ENCODE results near the gene PDE10A. TPM values are rescaled to one million over a fixed set of nuclear protein-coding genes. Genes with fewer than 3 reads are reported as not detected.

The PDE10A gene
- total RNA-seq, 1 experiment from 2014 or later, result 3.1 TPM

DNA sequence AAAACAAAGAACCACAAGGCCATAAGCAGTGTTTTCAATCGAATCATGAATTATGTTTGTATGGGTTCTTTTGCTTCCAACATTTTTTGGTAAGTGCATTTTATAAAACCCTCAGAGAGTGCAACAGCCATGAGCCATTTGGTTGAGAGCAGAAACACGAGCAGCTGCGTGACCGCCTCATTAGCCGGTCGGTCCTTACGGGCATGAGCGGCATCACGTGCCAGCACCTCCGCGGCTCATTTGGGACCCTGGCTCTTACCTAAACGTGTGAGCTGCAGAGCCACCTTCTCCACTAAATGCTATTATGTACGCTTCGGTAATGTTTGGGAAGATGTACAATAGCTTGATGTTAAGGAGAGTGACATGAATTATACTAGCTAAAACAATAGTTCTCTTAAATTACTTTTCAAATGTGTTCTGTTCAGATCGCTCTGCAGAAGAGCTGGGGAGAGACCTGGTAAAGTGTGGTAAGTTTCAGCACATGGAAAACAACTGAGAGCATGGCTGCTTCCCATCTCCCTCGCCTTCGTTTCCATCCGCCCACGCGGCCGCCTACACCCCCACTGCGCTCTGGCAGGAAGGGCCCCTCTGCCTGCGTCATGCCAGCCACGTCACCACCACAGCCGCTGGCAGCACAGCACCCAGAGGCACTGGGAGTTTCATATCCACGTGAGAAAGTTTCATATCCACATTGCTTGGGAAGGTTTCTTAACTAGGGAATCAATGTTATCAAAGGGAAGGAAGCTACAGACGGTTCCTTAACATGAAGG lies 23.7 kb upstream of the PDE10A start:
- H3K36me3 Mint-ChIP-seq, result no peaks in the 10 kb centered on the region
- no peak overlapping the region for H3K27ac Mint-ChIP-seq
- no peak for DNase-seq (ENCODE audit: low spot score)
- POLR2A ChIA-PET, result interaction anchor here (0.6 kb wide), 1 partner anchor 18 kb away, joined by 3 read pairs; no protein-coding TSS in a partner anchor
- TF ChIP-seq, protein P1, sequence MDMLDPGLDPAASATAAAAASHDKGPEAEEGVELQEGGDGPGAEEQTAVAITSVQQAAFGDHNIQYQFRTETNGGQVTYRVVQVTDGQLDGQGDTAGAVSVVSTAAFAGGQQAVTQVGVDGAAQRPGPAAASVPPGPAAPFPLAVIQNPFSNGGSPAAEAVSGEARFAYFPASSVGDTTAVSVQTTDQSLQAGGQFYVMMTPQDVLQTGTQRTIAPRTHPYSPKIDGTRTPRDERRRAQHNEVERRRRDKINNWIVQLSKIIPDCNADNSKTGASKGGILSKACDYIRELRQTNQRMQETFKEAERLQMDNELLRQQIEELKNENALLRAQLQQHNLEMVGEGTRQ (CRISPR knock-in tag; IDR thresholded peaks at IDR 0.05), result no peak
- TF ChIP-seq, protein P2, sequence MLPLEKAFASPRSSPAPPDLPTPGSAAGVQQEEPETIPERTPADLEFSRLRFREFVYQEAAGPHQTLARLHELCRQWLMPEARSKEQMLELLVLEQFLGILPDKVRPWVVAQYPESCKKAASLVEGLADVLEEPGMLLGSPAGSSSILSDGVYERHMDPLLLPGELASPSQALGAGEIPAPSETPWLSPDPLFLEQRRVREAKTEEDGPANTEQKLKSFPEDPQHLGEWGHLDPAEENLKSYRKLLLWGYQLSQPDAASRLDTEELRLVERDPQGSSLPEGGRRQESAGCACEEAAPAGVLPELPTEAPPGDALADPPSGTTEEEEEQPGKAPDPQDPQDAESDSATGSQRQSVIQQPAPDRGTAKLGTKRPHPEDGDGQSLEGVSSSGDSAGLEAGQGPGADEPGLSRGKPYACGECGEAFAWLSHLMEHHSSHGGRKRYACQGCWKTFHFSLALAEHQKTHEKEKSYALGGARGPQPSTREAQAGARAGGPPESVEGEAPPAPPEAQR (CRISPR knock-in tag; IDR thresholded peaks at IDR 0.05), result no peak
- TF ChIP-seq RELA (CRISPR knock-in tag; IDR thresholded peaks at IDR 0.05; ENCODE audit: borderline replicate concordance) (no peak), MXD4 (CRISPR knock-in tag; IDR thresholded peaks at IDR 0.05; ENCODE audit: borderline replicate concordance) (no peak), ZNF416 (CRISPR knock-in tag; IDR thresholded peaks at IDR 0.05) (no peak), JUN (CRISPR knock-in tag; IDR thresholded peaks at IDR 0.05) (no peak), ZNF263 (CRISPR knock-in tag; IDR thresholded peaks at IDR 0.05; ENCODE audit: low read depth) (no peak), NR1H2 (CRISPR knock-in tag; IDR thresholded peaks at IDR 0.05) (no peak), KAT7 (CRISPR knock-in tag; IDR thresholded peaks at IDR 0.05; ENCODE audit: borderline replicate concordance) (no peak), ELF4 (CRISPR knock-in tag; IDR thresholded peaks at IDR 0.05; ENCODE audit: low read depth) (no peak), PRRX2 (CRISPR knock-in tag; IDR thresholded peaks at IDR 0.05) (no peak), JAZF1 (CRISPR knock-in tag; IDR thresholded peaks at IDR 0.05) (no peak), ZNF671 (CRISPR knock-in tag; IDR thresholded peaks at IDR 0.05) (no peak), SMAD3 (CRISPR knock-in tag; IDR thresholded peaks at IDR 0.05; ENCODE audit: borderline replicate concordance) (no peak)
- TF ChIP-seq, protein P3, sequence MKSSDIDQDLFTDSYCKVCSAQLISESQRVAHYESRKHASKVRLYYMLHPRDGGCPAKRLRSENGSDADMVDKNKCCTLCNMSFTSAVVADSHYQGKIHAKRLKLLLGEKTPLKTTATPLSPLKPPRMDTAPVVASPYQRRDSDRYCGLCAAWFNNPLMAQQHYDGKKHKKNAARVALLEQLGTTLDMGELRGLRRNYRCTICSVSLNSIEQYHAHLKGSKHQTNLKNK (CRISPR knock-in tag; IDR thresholded peaks at IDR 0.05), result no peak
- TF ChIP-seq, protein P4, sequence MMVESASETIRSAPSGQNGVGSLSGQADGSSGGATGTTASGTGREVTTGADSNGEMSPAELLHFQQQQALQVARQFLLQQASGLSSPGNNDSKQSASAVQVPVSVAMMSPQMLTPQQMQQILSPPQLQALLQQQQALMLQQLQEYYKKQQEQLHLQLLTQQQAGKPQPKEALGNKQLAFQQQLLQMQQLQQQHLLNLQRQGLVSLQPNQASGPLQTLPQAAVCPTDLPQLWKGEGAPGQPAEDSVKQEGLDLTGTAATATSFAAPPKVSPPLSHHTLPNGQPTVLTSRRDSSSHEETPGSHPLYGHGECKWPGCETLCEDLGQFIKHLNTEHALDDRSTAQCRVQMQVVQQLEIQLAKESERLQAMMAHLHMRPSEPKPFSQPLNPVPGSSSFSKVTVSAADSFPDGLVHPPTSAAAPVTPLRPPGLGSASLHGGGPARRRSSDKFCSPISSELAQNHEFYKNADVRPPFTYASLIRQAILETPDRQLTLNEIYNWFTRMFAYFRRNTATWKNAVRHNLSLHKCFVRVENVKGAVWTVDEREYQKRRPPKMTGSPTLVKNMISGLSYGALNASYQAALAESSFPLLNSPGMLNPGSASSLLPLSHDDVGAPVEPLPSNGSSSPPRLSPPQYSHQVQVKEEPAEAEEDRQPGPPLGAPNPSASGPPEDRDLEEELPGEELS (CRISPR knock-in tag; IDR thresholded peaks at IDR 0.05), result no peak
- TF ChIP-seq, protein P5, sequence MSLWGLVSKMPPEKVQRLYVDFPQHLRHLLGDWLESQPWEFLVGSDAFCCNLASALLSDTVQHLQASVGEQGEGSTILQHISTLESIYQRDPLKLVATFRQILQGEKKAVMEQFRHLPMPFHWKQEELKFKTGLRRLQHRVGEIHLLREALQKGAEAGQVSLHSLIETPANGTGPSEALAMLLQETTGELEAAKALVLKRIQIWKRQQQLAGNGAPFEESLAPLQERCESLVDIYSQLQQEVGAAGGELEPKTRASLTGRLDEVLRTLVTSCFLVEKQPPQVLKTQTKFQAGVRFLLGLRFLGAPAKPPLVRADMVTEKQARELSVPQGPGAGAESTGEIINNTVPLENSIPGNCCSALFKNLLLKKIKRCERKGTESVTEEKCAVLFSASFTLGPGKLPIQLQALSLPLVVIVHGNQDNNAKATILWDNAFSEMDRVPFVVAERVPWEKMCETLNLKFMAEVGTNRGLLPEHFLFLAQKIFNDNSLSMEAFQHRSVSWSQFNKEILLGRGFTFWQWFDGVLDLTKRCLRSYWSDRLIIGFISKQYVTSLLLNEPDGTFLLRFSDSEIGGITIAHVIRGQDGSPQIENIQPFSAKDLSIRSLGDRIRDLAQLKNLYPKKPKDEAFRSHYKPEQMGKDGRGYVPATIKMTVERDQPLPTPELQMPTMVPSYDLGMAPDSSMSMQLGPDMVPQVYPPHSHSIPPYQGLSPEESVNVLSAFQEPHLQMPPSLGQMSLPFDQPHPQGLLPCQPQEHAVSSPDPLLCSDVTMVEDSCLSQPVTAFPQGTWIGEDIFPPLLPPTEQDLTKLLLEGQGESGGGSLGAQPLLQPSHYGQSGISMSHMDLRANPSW (CRISPR knock-in tag; conservative IDR thresholded peaks at IDR 0.05; ENCODE audit: low read depth), result no peak
- TF ChIP-seq, protein P6, sequence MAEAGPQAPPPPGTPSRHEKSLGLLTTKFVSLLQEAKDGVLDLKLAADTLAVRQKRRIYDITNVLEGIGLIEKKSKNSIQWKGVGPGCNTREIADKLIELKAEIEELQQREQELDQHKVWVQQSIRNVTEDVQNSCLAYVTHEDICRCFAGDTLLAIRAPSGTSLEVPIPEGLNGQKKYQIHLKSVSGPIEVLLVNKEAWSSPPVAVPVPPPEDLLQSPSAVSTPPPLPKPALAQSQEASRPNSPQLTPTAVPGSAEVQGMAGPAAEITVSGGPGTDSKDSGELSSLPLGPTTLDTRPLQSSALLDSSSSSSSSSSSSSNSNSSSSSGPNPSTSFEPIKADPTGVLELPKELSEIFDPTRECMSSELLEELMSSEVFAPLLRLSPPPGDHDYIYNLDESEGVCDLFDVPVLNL (CRISPR knock-in tag; IDR thresholded peaks at IDR 0.05; ENCODE audit: borderline replicate concordance, low read depth), result no peak
- TF ChIP-seq, protein P7, sequence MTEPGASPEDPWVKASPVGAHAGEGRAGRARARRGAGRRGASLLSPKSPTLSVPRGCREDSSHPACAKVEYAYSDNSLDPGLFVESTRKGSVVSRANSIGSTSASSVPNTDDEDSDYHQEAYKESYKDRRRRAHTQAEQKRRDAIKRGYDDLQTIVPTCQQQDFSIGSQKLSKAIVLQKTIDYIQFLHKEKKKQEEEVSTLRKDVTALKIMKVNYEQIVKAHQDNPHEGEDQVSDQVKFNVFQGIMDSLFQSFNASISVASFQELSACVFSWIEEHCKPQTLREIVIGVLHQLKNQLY (CRISPR knock-in tag; IDR thresholded peaks at IDR 0.05), result no peak
- TF ChIP-seq, protein P8, sequence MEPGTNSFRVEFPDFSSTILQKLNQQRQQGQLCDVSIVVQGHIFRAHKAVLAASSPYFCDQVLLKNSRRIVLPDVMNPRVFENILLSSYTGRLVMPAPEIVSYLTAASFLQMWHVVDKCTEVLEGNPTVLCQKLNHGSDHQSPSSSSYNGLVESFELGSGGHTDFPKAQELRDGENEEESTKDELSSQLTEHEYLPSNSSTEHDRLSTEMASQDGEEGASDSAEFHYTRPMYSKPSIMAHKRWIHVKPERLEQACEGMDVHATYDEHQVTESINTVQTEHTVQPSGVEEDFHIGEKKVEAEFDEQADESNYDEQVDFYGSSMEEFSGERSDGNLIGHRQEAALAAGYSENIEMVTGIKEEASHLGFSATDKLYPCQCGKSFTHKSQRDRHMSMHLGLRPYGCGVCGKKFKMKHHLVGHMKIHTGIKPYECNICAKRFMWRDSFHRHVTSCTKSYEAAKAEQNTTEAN (CRISPR knock-in tag; IDR thresholded peaks at IDR 0.05), result no peak
- no peak overlapping the region for H3K4me3 Mint-ChIP-seq
- ATAC-seq, result no peak
- H3K4me1 Mint-ChIP-seq, result no peaks in the 10 kb centered on the region
- peaks cover 14% of the 10 kb centered on the region for H3K9me3 Mint-ChIP-seq
- CTCF ChIA-PET, result no interaction called here
- H3K27me3 Mint-ChIP-seq (ENCODE audit: low read depth), result peaks cover 4% of the 10 kb centered on the region

Data from WTC11 (cell line).